ENCODE data around the gene BCAP29. TPM values are rescaled to one million over a fixed set of nuclear protein-coding genes. Genes with fewer than 3 reads are reported as not detected.

Gene BCAP29
- total and polyA plus RNA-seq, 2 of the 8 experiments (the other 6 are each of a cell fraction or from before 2014, with no cell fraction given), result 6.8 to 18.1 TPM

GRCh38 chr7:107596881-107597581 is 17.0 kb downstream of the BCAP29 start (continued):
- TF ChIP-seq CHD7 (IDR thresholded peaks at IDR 0.05; ENCODE audit: insufficient replicate concordance, low read length) (no peak), CHD1 (IDR thresholded peaks at IDR 0.05; ENCODE audit: low read depth, low read length) (no peak), MAX (IDR thresholded peaks at IDR 0.05) (no peak), POU5F1 (IDR thresholded peaks at IDR 0.05; ENCODE audit: low read depth, low read length) (no peak), BACH1 (IDR thresholded peaks at IDR 0.05; ENCODE audit: low read length) (no peak), YY1 (IDR thresholded peaks at IDR 0.05; ENCODE audit: low read depth, low read length) (no peak), USF2 (IDR thresholded peaks at IDR 0.05; ENCODE audit: low read length) (no peak), SP1 (IDR thresholded peaks at IDR 0.05; ENCODE audit: low read depth, low read length) (no peak), TAF1 (IDR thresholded peaks at IDR 0.05; ENCODE audit: low read depth, low read length) (no peak), MAFK (IDR thresholded peaks at IDR 0.05; ENCODE audit: low read depth, low read length) (no peak), SIX5 (IDR thresholded peaks at IDR 0.05; ENCODE audit: low read depth, low read length) (no peak)

All from H1 (cell line).